Testis (tissue), 2 donors: ENCODE results near the gene VPS37C.

Experiments
- POLR2A ChIP-seq: fragments of 450-650 bp; IDR thresholded peaks from one replicate; pipeline ENCODE4 v1.6.1; 2017; ENCODE audit warnings: antibody characterized with exemption, mild to moderate bottlenecking, moderate library complexity
- TF ChIP-seq, protein P1 (sequence below), 3 experiments: fragments of 450-650 bp in 2 of 3; fragments of 200-600 bp in 1 of 3; sonication (generic) in 1 of 3; IDR thresholded peaks; one replicate each; pipeline ENCODE4 v1.5.1; 2016 to 2019; ENCODE audit warnings: antibody characterized with exemption in 3 of 3, mild to moderate bottlenecking in 2 of 3, moderate library complexity in 1 of 3

GRCh38 chr11:61134801-61135257, 26.4 kb downstream of the VPS37C start:
- TF ChIP-seq, protein P1, sequence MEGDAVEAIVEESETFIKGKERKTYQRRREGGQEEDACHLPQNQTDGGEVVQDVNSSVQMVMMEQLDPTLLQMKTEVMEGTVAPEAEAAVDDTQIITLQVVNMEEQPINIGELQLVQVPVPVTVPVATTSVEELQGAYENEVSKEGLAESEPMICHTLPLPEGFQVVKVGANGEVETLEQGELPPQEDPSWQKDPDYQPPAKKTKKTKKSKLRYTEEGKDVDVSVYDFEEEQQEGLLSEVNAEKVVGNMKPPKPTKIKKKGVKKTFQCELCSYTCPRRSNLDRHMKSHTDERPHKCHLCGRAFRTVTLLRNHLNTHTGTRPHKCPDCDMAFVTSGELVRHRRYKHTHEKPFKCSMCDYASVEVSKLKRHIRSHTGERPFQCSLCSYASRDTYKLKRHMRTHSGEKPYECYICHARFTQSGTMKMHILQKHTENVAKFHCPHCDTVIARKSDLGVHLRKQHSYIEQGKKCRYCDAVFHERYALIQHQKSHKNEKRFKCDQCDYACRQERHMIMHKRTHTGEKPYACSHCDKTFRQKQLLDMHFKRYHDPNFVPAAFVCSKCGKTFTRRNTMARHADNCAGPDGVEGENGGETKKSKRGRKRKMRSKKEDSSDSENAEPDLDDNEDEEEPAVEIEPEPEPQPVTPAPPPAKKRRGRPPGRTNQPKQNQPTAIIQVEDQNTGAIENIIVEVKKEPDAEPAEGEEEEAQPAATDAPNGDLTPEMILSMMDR (IDR thresholded peaks at IDR 0.05) = no peak
- no peak for TF ChIP-seq POLR2A
